ENCODE data around the gene ZBTB16. TPM values are rescaled to one million over a fixed set of nuclear protein-coding genes. Genes with fewer than 3 reads are reported as not detected.

Gene ZBTB16
- total RNA-seq, 1 donor, result under 0.01 TPM

DNA sequence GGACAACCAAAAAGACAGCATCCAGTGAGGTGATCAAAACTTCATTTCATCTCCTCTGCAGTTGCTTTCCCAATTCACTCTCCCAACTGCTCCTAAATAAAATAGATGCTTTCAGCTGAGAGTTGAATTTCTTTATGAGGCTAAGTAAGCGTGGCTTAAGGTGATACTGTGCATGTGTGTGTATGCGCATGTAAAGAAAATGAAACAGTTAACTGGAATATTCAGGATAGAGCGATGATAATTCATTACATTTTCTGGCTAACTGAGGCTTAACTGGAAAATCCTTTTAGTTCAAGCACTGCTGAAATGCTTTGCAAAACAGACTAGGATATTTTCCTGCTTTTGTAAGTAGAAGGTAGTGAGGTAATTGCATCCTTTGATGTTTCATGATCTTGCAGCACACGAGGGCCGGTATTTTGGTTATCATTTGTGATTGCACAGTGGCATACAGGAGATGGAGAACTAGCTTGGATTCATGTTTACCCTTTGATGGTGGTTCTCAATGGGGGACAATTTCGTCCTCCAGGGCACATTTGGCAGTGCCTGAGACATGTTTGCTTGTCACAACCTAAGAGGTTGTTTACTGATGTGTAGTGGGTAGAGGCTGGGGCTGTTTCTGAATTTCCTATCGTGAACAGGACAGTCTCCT is 71.2 kb downstream of the ZBTB16 start:
- Histone ChIP-seq H2AFZ (ENCODE audit: low read length) (no peak overlapping the region), H3K4me2 (ENCODE audit: insufficient read depth, low read length) (no peak overlapping the region), H3K36me3 (ENCODE audit: insufficient read depth, low read length) (no peaks in the 10 kb centered on the region), H3K9me3 (ENCODE audit: low read depth, low read length) (no peaks in the 10 kb centered on the region), H3K4me3 (ENCODE audit: insufficient read depth, low read length) (no peak overlapping the region), H3K4me1 (ENCODE audit: insufficient read depth, low read length) (peaks cover 39% of the 10 kb centered on the region), H3K27ac (ENCODE audit: low read depth, low read length) (no peak overlapping the region), H4K20me1 (ENCODE audit: insufficient read depth, low read length) (no peaks in the 10 kb centered on the region), H3K79me2 (ENCODE audit: insufficient read depth, low read length) (no peaks in the 10 kb centered on the region), H3K27me3 (ENCODE audit: insufficient read depth, low read length) (peaks cover 40% of the 10 kb centered on the region)
- TF ChIP-seq, protein P1, sequence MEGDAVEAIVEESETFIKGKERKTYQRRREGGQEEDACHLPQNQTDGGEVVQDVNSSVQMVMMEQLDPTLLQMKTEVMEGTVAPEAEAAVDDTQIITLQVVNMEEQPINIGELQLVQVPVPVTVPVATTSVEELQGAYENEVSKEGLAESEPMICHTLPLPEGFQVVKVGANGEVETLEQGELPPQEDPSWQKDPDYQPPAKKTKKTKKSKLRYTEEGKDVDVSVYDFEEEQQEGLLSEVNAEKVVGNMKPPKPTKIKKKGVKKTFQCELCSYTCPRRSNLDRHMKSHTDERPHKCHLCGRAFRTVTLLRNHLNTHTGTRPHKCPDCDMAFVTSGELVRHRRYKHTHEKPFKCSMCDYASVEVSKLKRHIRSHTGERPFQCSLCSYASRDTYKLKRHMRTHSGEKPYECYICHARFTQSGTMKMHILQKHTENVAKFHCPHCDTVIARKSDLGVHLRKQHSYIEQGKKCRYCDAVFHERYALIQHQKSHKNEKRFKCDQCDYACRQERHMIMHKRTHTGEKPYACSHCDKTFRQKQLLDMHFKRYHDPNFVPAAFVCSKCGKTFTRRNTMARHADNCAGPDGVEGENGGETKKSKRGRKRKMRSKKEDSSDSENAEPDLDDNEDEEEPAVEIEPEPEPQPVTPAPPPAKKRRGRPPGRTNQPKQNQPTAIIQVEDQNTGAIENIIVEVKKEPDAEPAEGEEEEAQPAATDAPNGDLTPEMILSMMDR (IDR thresholded peaks at IDR 0.05; ENCODE audit: extremely low read depth, low read depth, low read length), result no peak
- DNase-seq (ENCODE audit: insufficient read length, low spot score, missing footprints), result no peak

DNA sequence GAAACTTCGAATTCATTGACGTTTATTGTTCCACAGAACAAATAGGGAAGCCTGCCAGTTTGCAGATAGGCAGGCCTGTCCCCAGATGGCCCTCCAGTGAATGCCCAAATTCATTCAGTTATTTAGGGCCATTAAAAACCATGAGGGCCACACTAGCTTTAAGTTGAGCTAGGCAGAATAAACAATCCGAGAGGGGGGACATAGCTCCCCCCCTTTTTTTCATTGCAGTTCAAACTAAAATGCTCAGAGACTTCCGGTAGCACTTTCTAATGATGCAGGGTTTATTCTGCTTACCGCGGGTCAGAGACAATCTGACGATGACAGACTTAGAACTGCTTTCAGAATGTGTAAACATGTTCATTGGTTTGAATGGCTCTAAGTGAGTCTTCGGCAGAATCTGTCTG is 72.0 kb downstream of the ZBTB16 start:
- Histone ChIP-seq H3K9me3 (ENCODE audit: low read depth, low read length) (no peaks in the 10 kb centered on the region), H2AFZ (ENCODE audit: low read length) (no peak overlapping the region), H3K79me2 (ENCODE audit: insufficient read depth, low read length) (no peaks in the 10 kb centered on the region), H3K4me3 (ENCODE audit: insufficient read depth, low read length) (no peak overlapping the region), H3K36me3 (ENCODE audit: insufficient read depth, low read length) (no peaks in the 10 kb centered on the region), H3K4me2 (ENCODE audit: insufficient read depth, low read length) (no peak overlapping the region), H3K27me3 (ENCODE audit: insufficient read depth, low read length) (peaks cover 35% of the 10 kb centered on the region), H4K20me1 (ENCODE audit: insufficient read depth, low read length) (no peaks in the 10 kb centered on the region), H3K4me1 (ENCODE audit: insufficient read depth, low read length) (peaks cover 42% of the 10 kb centered on the region), H3K27ac (ENCODE audit: low read depth, low read length) (no peak overlapping the region)
- TF ChIP-seq, protein P1 (IDR thresholded peaks at IDR 0.05; ENCODE audit: extremely low read depth, low read depth, low read length), result no peak
- DNase-seq (ENCODE audit: insufficient read length, low spot score, missing footprints), result no peak

DNA sequence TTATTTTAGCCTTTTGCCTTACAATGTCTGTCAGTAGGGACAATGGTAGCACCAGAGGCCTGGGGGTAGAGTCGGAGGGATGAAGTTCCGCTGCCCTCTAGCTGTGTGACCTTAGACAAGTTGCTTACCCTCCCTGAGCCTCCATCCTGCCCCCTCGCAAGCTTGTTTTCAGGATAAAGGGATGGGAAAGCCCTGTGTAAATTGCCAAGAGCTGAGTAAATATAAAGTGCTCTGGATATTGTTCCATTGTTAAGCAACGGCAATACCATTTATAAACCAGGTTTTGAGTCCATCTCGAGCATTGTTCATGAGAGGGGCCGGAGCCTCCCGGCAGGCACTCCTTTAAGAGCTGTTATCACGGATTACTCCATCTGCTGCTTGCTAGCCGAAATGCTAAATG is 72.9 kb downstream of the ZBTB16 start:
- Histone ChIP-seq H2AFZ (ENCODE audit: low read length) (peak overlapping the region; percentile 63), H3K4me2 (ENCODE audit: insufficient read depth, low read length) (peak overlapping the region; percentile 74), H3K4me3 (ENCODE audit: insufficient read depth, low read length) (peak overlapping the region; percentile 33), H3K36me3 (ENCODE audit: insufficient read depth, low read length) (no peaks in the 10 kb centered on the region), H3K27me3 (ENCODE audit: insufficient read depth, low read length) (peaks cover 29% of the 10 kb centered on the region), H3K79me2 (ENCODE audit: insufficient read depth, low read length) (no peaks in the 10 kb centered on the region), H3K9me3 (ENCODE audit: low read depth, low read length) (no peaks in the 10 kb centered on the region), H3K4me1 (ENCODE audit: insufficient read depth, low read length) (peaks cover 42% of the 10 kb centered on the region), H4K20me1 (ENCODE audit: insufficient read depth, low read length) (no peaks in the 10 kb centered on the region), H3K27ac (ENCODE audit: low read depth, low read length) (peak overlapping the region; percentile 43)
- peak; percentile 42 for DNase-seq (ENCODE audit: insufficient read length, low spot score, missing footprints)
- TF ChIP-seq, protein P1 (IDR thresholded peaks at IDR 0.05; ENCODE audit: extremely low read depth, low read depth, low read length), result no peak

DNA sequence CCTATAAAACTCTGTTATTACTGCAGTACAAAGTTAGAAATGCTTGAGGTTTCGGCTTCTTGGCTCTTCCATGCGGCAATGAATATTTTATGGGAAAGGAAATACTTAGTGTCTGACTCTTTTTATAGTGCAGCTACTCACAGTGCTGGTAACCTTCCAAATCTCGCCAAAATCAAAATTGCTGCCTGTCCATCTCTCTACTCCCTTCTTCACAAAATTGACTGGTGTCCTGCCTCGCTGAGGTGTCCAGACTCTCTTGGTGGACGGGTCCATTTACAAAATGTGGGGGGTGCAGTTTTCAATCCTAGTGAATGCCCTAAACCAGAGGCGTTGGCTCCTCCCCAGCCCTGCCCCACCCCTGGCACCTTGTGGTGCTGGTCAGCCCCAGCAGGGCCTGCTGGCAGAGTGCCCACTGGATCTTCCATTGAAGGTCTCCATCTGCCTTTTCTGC is 73.5 kb downstream of the ZBTB16 start:
- no peaks in the 10 kb centered on the region for H3K36me3 ChIP-seq (ENCODE audit: insufficient read depth, low read length)
- peak overlapping the region; percentile 63 for H2AFZ ChIP-seq (ENCODE audit: low read length)
- no peaks in the 10 kb centered on the region for H3K79me2 ChIP-seq (ENCODE audit: insufficient read depth, low read length)
- DNase-seq (ENCODE audit: insufficient read length, low spot score, missing footprints), result peak; percentile 91
- H3K4me3 ChIP-seq (ENCODE audit: insufficient read depth, low read length), result peak overlapping the region; percentile 33
- peaks cover 27% of the 10 kb centered on the region for H3K27me3 ChIP-seq (ENCODE audit: insufficient read depth, low read length)
- H3K4me2 ChIP-seq (ENCODE audit: insufficient read depth, low read length), result peak overlapping the region; percentile 74
- H3K4me1 ChIP-seq (ENCODE audit: insufficient read depth, low read length), result peaks cover 42% of the 10 kb centered on the region
- no peaks in the 10 kb centered on the region for H4K20me1 ChIP-seq (ENCODE audit: insufficient read depth, low read length)
- TF ChIP-seq, protein P1 (IDR thresholded peaks at IDR 0.05; ENCODE audit: extremely low read depth, low read depth, low read length), result no peak
- peak overlapping the region; percentile 43 for H3K27ac ChIP-seq (ENCODE audit: low read depth, low read length)
- no peaks in the 10 kb centered on the region for H3K9me3 ChIP-seq (ENCODE audit: low read depth, low read length)
